Adrenal gland (tissue), 5 donors: ENCODE measurements around the gene RGS14.

ENCODE experiments used
- POLR2A ChIP-seq, 2 donors: fragments of 450-650 bp; IDR thresholded peaks; one replicate each; pipeline ENCODE4 v1.6.1; 2017; ENCODE audit warnings: antibody characterized with exemption in 2 of 2, mild to moderate bottlenecking in 2 of 2, moderate library complexity in 1 of 2
- TF ChIP-seq, protein P1 (sequence below), 6 experiments: fragments of 450-650 bp in 4 of 6; fragments of 200-600 bp in 2 of 6; sonication (generic) in 1 of 6; IDR thresholded peaks; 1 replicate in 5 of 6; 2 replicates in 1 of 6; pipeline versions ENCODE4 v1.5.1 to v1.8.0; 2016 to 2021; ENCODE audit warnings: antibody characterized with exemption in 6 of 6, mild to moderate bottlenecking in 2 of 6, moderate library complexity in 1 of 6
- donor health status: DM: no; HTN: no; CAD: no.

DNA sequence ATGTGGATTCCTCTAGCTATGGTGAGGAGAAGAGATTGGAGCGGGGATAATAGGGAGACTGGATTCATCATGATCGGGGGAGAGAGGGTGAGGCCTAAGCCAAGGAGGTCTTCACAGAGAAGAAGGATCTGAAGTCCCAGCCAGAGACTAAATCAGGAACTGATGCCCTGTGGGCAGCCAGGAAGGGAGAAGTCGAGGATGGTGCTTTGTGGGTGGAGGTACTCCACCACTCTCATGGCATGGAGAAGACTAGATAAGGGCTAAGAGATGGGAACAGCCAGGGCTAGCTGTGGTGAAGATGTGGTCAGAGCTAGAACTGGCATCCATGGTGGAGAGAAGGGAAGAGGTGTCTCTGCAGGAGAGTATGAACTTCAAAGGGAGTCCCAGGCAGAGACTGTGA, 3.0 kb upstream of the RGS14 start:
- TF ChIP-seq, protein P1, sequence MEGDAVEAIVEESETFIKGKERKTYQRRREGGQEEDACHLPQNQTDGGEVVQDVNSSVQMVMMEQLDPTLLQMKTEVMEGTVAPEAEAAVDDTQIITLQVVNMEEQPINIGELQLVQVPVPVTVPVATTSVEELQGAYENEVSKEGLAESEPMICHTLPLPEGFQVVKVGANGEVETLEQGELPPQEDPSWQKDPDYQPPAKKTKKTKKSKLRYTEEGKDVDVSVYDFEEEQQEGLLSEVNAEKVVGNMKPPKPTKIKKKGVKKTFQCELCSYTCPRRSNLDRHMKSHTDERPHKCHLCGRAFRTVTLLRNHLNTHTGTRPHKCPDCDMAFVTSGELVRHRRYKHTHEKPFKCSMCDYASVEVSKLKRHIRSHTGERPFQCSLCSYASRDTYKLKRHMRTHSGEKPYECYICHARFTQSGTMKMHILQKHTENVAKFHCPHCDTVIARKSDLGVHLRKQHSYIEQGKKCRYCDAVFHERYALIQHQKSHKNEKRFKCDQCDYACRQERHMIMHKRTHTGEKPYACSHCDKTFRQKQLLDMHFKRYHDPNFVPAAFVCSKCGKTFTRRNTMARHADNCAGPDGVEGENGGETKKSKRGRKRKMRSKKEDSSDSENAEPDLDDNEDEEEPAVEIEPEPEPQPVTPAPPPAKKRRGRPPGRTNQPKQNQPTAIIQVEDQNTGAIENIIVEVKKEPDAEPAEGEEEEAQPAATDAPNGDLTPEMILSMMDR (IDR thresholded peaks at IDR 0.05) = no peak
- TF ChIP-seq POLR2A (IDR thresholded peaks at IDR 0.05) = no peak
